PFSK-1 (cell line): ENCODE measurements around the gene GABRR3.

ENCODE experiments used
- FOXP2 ChIP-seq: optimal IDR thresholded peaks from 2 replicates; pipeline ENCODE3; 2011; ENCODE audit warnings: borderline replicate concordance, control low read depth, inconsistent platforms; ENCODE audit not compliant: insufficient read depth; ENCODE audit errors: extremely low read length, extremely low read depth
- POLR2AphosphoS5 ChIP-seq: IDR thresholded peaks from 2 replicates; pipeline ENCODE4 v1.6.1; 2012; ENCODE audit warnings: low read depth, mild to moderate bottlenecking, control low read depth, low read length, moderate library complexity
- REST ChIP-seq, 2 experiments: IDR thresholded peaks; 2 replicates each; pipeline versions ENCODE4 v1.6.1 to v1.8.0; 2011 to 2012; ENCODE audit warnings: low read depth in 2 of 2, low read length in 2 of 2, control low read depth in 1 of 2, inconsistent platforms in 1 of 2, mild to moderate bottlenecking in 1 of 2, moderate library complexity in 1 of 2; ENCODE audit not compliant: insufficient read depth in 1 of 2
- SIN3A ChIP-seq: IDR thresholded peaks from 2 replicates; pipeline ENCODE4 v1.6.1; 2012; ENCODE audit warnings: mild to moderate bottlenecking, low read length, moderate library complexity, borderline replicate concordance; ENCODE audit not compliant: insufficient read depth
- TAF1 ChIP-seq: IDR thresholded peaks from 2 replicates; pipeline ENCODE4 v1.6.1; 2012; ENCODE audit warnings: low read length, control low read depth, borderline replicate concordance; ENCODE audit not compliant: insufficient read depth

Gene GABRR3

GRCh38 chr3:98005438-98005837, 29.7 kb downstream of the GABRR3 start:
- TF ChIP-seq POLR2AphosphoS5 (no peak), FOXP2 (no peak), SIN3A (no peak), REST (IDR thresholded peaks at IDR 0.05; ENCODE audit: insufficient read depth in 1 of 2, low read depth in 2 of 2, low read length in 2 of 2) (no peak), TAF1 (no peak)

- TF ChIP-seq SIN3A (no peak), TAF1 (no peak), POLR2AphosphoS5 (no peak), REST (IDR thresholded peaks at IDR 0.05; ENCODE audit: insufficient read depth in 1 of 2, low read depth in 2 of 2, low read length in 2 of 2) (no peak), FOXP2 (no peak)
Measured at GRCh38 chr3:98004721-98005120, 30.4 kb downstream of the GABRR3 start.

GRCh38 chr3:98003306-98003969, 31.7 kb downstream of the GABRR3 start:
- no peak for TF ChIP-seq FOXP2
- no peak for TF ChIP-seq TAF1
- no peak for TF ChIP-seq POLR2AphosphoS5
- TF ChIP-seq REST (IDR thresholded peaks at IDR 0.05; ENCODE audit: insufficient read depth in 1 of 2, low read depth in 2 of 2, low read length in 2 of 2), result no peak
- TF ChIP-seq SIN3A, result no peak

GRCh38 chr3:98002717-98003116, 32.4 kb downstream of the GABRR3 start:
- TF ChIP-seq POLR2AphosphoS5 (no peak), TAF1 (no peak), REST (IDR thresholded peaks at IDR 0.05; ENCODE audit: insufficient read depth in 1 of 2, low read depth in 2 of 2, low read length in 2 of 2) (no peak), FOXP2 (no peak), SIN3A (no peak)

GRCh38 chr3:97999994-98000393, 35.1 kb downstream of the GABRR3 start:
- TF ChIP-seq REST (IDR thresholded peaks at IDR 0.05; ENCODE audit: insufficient read depth in 1 of 2, low read depth in 2 of 2, low read length in 2 of 2) (no peak), SIN3A (no peak), POLR2AphosphoS5 (no peak), TAF1 (no peak), FOXP2 (no peak)
